Activated T-cell treated with anti-CD3 and anti-CD28 coated beads, Interleukin-2, amount 50 U/mL, for 24 hours (primary cell): ENCODE results near the gene CADM2.
"Not testable (repeated sequence)": the region's sequence is repeated elsewhere in the genome, so short reads cannot be mapped to it uniquely, and the experiment has no call there.

Experiments used
- DNase-seq: peaks from one replicate; pipeline ENCODE4 v3.0.0-alpha.2; 2020
- H3K27ac Mint-ChIP-seq: 2 replicates; pipeline ENCODE4 v1.8.0; 2020; ENCODE audit warnings: mild to moderate bottlenecking, mixed read lengths
- H3K27me3 Mint-ChIP-seq: 2 replicates; pipeline ENCODE4 v1.8.0; 2020; ENCODE audit warnings: mixed read lengths
- H3K36me3 Mint-ChIP-seq: 2 replicates; pipeline ENCODE4 v1.8.0; 2020; ENCODE audit warnings: low read depth, mixed read lengths
- H3K4me1 Mint-ChIP-seq: 2 replicates; pipeline ENCODE4 v1.8.0; 2020; ENCODE audit warnings: low read depth, mixed read lengths
- H3K4me3 Mint-ChIP-seq: 2 replicates; pipeline ENCODE4 v1.8.0; 2020; ENCODE audit warnings: mild to moderate bottlenecking, moderate library complexity, mixed read lengths
- H3K9me3 Mint-ChIP-seq: 2 replicates; pipeline ENCODE4 v1.8.0; 2020; ENCODE audit warnings: mixed read lengths

The CADM2 gene

DNA sequence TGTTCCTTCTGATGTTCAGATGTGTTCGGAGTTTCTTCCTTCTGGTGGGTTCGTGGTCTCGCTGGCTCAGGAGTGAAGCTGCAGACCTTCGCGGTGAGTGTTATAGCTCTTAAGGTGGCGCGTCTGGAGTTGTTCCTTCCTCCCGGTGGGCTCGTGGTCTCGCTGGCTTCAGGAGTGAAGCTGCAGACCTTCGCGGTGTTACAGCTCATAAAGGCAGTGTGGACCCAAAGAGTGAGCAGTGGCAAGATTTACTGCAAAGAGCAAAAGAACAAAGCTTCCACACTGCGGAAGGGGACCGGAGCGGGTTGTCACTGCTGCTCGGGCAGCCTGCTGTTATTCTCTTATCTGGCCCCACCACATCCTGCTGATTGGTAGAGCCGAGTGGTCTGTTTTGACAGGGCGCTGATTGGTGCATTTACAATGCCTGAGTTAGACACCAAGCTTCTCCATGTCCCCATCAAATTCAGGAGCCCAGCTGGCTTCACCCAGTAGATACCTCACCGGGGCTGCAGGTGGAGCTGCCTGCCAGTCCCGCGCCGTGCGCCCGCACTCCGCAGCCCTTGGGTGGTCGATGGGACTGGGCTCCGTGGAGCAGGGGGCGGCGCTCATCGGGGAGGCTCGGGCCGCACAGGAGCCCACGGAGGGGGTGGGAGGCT lies 545.5 kb downstream of the CADM2 start:
- H3K27me3 Mint-ChIP-seq, H3K4me1 Mint-ChIP-seq, H3K9me3 Mint-ChIP-seq, H3K36me3 Mint-ChIP-seq: not testable (repeated sequence)
- peak overlapping the region; percentile 38 for H3K27ac Mint-ChIP-seq
- peak; percentile 33 for DNase-seq
- peak overlapping the region; percentile 70 for H3K4me3 Mint-ChIP-seq

DNA sequence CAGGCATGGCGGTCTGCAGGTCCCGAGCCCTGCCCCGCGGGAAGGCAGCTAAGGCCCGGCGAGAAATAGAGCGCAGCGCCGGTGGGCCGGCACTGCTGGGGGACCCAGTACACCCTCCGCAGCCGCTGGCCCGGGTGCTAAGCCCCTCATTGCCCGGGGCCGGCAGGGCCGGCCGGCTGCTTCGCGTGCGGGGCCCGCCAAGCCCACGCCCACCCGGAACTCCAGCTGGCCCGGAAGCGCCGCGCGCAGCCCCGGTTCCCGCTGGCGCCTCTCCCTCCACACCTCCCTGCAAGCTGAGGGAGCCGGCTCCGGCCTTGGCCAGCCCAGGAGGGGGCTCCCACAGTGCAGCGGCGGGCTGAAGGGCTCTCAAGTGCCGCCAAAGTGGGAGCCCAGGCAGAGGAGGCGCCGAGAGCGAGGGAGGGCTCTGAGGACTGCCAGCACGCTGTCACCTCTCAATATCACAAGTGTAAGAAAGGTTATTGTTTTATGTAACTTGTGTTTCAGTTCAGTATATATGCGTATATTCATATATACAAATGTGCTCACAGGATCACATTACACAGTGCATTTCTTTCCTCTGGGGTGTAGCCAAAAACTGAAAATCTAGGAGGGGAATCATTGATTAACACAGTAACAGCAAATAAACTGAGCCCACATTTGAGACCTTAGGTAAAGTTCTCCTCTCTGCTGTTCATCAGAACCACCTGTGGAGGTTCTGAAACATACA lies 546.2 kb downstream of the CADM2 start:
- not testable (repeated sequence) for H3K27me3 Mint-ChIP-seq, H3K4me1 Mint-ChIP-seq

DNA sequence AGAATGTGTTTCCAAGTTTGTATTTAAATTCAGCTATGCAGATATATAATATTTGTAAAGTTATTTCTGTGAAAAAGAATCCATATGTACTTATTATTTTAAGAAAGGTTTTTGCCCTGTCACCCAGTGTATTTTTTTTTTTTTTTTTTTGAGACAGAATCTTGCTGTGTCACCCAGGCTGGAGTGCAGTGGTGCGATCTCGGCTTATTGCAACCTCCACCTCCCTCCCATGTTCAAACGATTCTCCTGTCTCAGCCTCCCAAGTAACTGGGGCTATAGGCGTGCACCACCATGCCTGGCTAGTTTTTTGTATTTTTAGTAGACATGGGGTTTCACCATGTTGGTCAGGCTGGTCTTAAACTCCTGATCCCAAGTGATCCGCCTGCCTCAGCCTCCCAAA lies 548.3 kb downstream of the CADM2 start:
- not testable (repeated sequence) for H3K27me3 Mint-ChIP-seq

More for the DNA sequence above, 546.2 kb downstream of the CADM2 start:
- DNase-seq, H3K36me3 Mint-ChIP-seq, H3K9me3 Mint-ChIP-seq, H3K27ac Mint-ChIP-seq: not testable (repeated sequence)
- peak overlapping the region; percentile 70 for H3K4me3 Mint-ChIP-seq

DNA sequence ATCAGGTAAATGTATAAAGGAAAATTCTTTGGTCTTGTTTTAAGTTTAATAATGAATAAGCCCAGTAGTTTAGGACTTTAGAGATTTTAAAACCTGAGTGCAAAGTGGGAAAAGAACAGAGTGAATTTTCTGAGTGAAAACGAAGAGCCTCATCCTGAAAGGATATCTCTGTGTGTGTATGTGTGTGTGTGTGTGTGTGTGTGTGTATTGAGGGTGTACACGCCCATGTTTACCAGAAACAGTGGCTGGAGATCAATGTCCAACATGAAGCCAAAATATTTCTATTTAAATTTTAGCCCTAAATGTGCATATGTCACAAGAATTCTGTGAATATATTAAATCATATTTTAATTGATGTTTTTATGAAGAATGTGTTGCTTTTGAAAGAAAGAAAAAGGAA lies 549.9 kb downstream of the CADM2 start:
- DNase-seq, result no peak
- Mint-ChIP-seq H3K36me3 (no peaks in the 10 kb centered on the region), H3K9me3 (peaks cover 4% of the 10 kb centered on the region), H3K27me3 (no peaks in the 10 kb centered on the region), H3K27ac (no peak overlapping the region), H3K4me1 (no peaks in the 10 kb centered on the region), H3K4me3 (no peak overlapping the region)

More for the DNA sequence above, 548.3 kb downstream of the CADM2 start:
- not testable (repeated sequence) for DNase-seq, H3K4me1 Mint-ChIP-seq, H3K27ac Mint-ChIP-seq, H3K36me3 Mint-ChIP-seq, H3K4me3 Mint-ChIP-seq, H3K9me3 Mint-ChIP-seq

DNA sequence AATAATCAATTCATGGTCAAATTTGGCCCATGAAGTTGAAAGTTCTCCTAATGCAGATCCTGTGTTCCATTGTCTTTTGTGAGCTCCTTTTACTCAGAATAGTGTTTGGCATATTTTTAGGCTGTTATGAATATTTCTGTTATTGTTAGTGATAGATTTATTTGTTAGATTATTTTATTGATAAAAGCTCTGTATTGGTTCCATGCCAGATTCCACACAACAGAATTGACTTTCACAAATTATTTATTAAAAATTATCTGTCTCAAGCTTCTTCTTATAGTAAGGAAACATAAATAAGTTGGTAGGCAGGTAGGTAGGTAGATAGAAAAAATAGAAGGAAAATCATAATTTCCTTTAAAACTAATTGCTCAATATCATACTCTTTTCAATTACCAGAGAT lies 557.4 kb downstream of the CADM2 start:
- Mint-ChIP-seq H3K27me3 (no peaks in the 10 kb centered on the region), H3K36me3 (no peaks in the 10 kb centered on the region), H3K27ac (no peak overlapping the region), H3K4me3 (no peak overlapping the region), H3K4me1 (no peaks in the 10 kb centered on the region), H3K9me3 (peaks cover 2% of the 10 kb centered on the region)
- DNase-seq, result no peak

DNA sequence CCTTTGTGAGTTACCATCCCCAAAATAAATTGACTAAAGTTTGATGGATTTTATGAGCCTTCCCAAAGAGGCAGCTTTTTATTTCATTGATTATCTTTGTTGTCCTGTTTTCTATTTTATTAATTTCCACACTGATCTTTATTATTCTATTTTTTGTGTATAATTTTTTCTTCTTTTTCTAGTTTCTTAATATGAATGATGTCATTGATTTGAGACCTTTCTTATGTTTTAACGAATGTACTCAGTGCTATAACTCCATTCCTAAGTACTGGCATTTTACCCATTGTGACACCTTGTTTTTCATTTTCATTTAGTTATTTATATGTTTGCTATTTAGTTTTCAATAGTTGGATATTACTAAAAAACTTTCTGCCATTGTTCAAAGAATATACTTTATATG lies 565.3 kb downstream of the CADM2 start:
- DNase-seq, result no peak
- Mint-ChIP-seq H3K4me3 (no peak overlapping the region), H3K4me1 (no peaks in the 10 kb centered on the region), H3K27me3 (no peaks in the 10 kb centered on the region), H3K27ac (no peak overlapping the region), H3K9me3 (peaks cover 3% of the 10 kb centered on the region), H3K36me3 (no peaks in the 10 kb centered on the region)

DNA sequence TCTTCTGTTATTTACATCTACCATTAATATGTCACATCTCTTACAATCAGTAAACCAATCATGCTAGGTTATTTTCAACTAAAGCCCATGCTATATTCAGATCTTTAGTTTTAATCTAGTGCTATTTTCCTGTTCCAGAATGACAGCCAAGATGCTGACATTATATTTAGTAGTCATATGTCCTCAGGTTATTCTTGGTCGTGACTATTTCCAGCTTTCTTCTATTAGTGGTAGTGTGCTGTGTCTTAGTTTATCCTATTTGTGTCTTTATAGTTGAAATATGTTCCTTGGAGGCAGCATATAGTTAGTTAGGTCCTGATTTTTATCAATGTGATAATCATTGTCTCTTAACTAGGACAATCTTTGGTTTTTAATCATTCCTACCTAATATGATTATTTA lies 566.5 kb downstream of the CADM2 start:
- H3K27me3 Mint-ChIP-seq, result no peaks in the 10 kb centered on the region
- no peak overlapping the region for H3K27ac Mint-ChIP-seq
- H3K4me3 Mint-ChIP-seq, result no peak overlapping the region
- H3K36me3 Mint-ChIP-seq, result no peaks in the 10 kb centered on the region
- H3K4me1 Mint-ChIP-seq, result no peaks in the 10 kb centered on the region
- peaks cover 3% of the 10 kb centered on the region for H3K9me3 Mint-ChIP-seq
- DNase-seq, result no peak

DNA sequence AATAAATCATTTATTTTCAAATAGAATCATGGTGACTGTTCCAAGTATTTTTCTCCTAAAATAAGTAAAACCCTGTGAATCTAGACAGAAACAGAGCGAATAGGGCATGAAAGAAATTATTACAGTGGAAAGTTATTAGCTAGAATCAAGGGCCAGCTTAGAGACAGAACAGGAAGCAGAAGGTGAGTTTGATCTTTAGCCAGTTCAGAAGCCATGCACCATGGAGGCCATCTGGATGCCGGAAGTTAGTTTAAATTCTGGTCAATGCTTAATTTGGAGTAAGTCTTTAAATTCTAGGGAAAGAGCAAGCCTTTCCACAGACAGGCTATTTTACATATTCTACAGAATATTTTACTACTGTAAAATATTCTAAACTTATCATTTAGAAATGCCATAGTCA lies 574.8 kb downstream of the CADM2 start:
- Mint-ChIP-seq H3K4me3 (no peak overlapping the region), H3K27ac (no peak overlapping the region), H3K4me1 (no peaks in the 10 kb centered on the region), H3K27me3 (no peaks in the 10 kb centered on the region), H3K36me3 (no peaks in the 10 kb centered on the region), H3K9me3 (peaks cover 6% of the 10 kb centered on the region)
- no peak for DNase-seq

DNA sequence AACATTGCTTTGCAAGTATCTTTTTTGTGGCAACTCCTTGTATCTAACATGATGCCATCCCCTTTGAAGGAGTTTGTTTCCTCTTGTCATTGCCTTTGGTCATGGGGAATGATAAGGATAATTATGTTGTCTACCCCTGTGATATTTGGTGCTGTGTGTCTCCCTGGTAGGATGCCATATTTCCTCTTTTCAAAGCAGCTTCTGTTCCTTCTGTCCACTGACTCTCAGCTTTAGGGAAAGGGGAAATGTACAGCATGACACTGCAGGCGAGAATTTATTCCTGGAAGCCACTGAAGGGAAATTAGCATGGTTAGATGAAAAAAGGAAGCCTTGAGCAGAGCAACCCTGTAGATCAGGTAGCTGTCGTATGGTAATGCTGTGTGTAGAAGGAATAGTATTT lies 576.7 kb downstream of the CADM2 start:
- Mint-ChIP-seq H3K27ac (no peak overlapping the region), H3K4me3 (no peak overlapping the region), H3K27me3 (no peaks in the 10 kb centered on the region), H3K4me1 (no peaks in the 10 kb centered on the region), H3K9me3 (peaks cover 6% of the 10 kb centered on the region), H3K36me3 (no peaks in the 10 kb centered on the region)
- no peak for DNase-seq

DNA sequence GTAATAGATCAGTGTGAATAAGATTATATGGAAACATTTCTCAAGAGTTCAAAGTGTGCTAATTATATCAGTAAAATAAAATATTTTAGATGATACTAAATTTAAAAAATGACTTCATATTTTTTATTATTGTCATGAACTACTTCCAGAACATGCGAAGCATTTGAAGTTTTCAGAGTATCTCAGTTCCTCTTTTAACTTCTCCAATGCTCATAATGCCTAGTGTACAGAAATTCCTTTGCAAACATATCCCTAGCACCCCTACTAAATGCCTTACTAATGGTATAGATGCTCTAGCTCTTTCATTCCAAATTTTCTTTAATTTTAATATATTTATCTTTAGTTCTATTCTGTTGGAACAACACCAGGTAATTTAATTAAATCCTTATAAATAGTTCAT lies 580.4 kb downstream of the CADM2 start:
- DNase-seq, result no peak
- no peak overlapping the region for H3K4me3 Mint-ChIP-seq
- H3K36me3 Mint-ChIP-seq, result no peaks in the 10 kb centered on the region
- H3K27ac Mint-ChIP-seq, result no peak overlapping the region
- H3K9me3 Mint-ChIP-seq, result no peaks in the 10 kb centered on the region
- no peaks in the 10 kb centered on the region for H3K27me3 Mint-ChIP-seq
- no peaks in the 10 kb centered on the region for H3K4me1 Mint-ChIP-seq

DNA sequence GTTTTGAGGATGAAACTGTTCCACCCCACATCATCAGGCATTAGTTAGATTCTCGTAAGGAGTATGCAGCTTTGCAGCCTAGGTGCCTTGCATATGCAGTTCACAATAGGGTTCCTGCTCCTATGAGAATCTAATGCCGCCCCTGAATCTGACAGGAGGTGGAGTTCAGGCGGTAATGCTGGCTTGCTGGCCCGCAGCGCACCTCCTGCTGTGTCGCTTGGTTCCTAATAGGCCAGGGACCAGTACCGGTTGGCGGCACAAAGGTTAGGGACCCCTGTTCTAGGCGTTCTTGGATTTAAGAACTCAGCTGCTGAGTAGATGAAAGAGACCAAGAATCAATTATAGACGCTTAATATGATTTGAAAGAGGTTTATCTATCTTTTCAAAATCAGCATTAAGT lies 595.4 kb downstream of the CADM2 start:
- Mint-ChIP-seq H3K4me3 (no peak overlapping the region), H3K4me1 (no peaks in the 10 kb centered on the region), H3K27ac (no peak overlapping the region), H3K36me3 (no peaks in the 10 kb centered on the region), H3K9me3 (peaks cover 2% of the 10 kb centered on the region), H3K27me3 (no peaks in the 10 kb centered on the region)
- DNase-seq, result no peak

DNA sequence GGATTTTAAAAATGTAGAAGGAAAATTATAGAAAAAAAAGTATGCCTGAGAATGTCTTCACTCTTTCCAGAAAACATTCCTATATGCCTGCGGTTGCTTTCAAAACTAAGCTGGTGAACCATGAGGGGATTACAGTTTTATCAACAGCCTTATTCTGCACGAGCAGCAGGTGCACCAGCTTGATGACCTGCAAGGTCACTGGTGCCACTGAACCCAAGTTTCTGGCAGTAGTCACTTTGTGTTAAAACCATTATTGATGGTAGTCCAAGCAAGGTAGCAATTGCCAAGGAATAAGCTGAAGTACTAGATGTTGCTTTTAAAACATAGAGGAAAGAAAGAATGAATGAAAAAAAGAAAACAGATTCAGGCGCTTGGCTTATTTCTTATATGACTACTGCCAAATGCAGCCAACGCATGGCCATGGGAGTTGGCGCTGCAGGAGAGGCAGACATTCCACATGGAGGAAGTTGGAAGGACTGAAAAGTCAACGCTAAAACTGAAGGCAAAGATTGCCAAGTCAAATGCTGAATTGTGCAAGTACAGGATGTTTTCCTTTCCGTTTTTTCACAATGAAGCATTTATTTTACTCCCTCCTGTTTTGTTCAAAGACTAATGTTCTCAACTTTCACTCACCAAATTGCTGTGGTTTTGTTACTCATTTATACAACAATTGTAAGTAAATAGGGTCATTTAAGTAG lies 601.4 kb downstream of the CADM2 start:
- Mint-ChIP-seq H3K9me3 (no peaks in the 10 kb centered on the region), H3K4me3 (no peak overlapping the region), H3K36me3 (no peaks in the 10 kb centered on the region), H3K27me3 (no peaks in the 10 kb centered on the region), H3K27ac (no peak overlapping the region), H3K4me1 (no peaks in the 10 kb centered on the region)
- no peak for DNase-seq

DNA sequence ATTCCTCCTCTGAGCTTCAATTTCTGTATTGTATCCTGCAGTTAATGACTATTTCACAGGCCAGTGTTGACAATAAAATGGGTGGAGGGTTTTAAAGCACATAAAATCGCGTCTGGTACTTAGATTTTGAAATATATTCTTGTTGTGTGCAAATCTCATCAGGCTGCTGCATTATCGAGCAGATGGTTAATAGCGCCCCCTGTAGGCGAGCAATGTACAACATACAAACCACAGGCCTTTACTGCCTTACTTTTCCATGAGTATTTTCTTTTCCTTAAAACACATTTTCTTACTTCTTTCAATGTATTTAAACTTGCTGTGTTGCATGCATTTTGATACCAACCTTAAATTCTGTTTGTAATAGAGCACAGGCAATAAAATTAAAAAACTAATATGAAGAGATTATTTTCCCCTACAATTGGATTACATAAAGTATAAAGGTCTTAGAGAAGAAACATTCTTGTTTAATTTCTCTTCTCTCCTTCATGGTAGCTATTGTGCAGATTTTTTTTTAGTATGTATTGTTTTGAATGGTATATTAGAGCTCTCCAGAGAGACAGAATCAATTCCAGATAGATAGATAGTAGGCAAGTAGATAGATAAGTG lies 608.4 kb downstream of the CADM2 start:
- Mint-ChIP-seq H3K9me3 (no peaks in the 10 kb centered on the region), H3K4me1 (no peaks in the 10 kb centered on the region), H3K27ac (no peak overlapping the region), H3K27me3 (no peaks in the 10 kb centered on the region), H3K36me3 (no peaks in the 10 kb centered on the region), H3K4me3 (no peak overlapping the region)
- DNase-seq, result no peak

DNA sequence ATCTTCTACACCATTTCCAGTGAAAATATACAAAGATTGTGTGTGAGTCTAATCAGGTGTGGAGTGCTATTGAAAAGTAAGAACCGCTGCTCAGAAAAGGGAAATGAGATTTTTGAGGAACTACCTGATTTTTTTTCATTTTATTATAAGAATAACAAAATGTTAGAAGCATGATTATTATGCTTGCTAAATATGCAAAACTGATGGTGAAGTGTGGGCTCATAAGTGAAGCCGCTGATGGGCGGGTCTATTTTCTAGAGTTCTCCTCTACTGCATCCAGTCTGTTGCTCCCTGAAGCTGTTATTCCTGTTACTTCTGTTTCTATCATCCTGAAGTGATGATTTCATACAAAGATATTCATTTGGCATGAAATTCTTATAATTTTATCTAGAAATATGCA lies 612.0 kb downstream of the CADM2 start:
- DNase-seq, result no peak

DNA sequence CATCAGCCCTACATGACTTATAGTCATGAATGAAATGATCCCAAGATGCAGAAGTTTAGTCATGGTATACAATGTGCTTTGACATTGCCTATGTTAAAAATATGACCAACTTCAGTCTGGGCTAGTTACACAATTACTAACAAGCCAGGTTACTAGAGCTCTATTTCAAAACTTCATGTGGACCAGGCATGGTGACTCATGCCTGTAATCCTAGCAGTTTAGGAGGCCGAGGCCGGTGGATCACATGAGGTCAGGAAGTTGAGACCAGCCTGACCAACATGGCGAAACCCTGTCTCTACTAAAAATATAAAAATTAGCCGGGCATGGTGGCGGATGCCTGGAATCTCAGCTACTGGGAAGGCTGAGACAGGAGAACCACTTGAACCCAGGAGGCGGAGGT lies 613.0 kb downstream of the CADM2 start:
- H3K4me1 Mint-ChIP-seq, result no peaks in the 10 kb centered on the region
- H3K36me3 Mint-ChIP-seq, result no peaks in the 10 kb centered on the region
- H3K27ac Mint-ChIP-seq, result no peak overlapping the region
- H3K9me3 Mint-ChIP-seq, result no peaks in the 10 kb centered on the region
- no peak overlapping the region for H3K4me3 Mint-ChIP-seq
- no peaks in the 10 kb centered on the region for H3K27me3 Mint-ChIP-seq
- no peak for DNase-seq

More for the DNA sequence above, 612.0 kb downstream of the CADM2 start:
- Mint-ChIP-seq H3K27me3 (no peaks in the 10 kb centered on the region), H3K4me3 (no peak overlapping the region), H3K9me3 (no peaks in the 10 kb centered on the region), H3K36me3 (no peaks in the 10 kb centered on the region), H3K27ac (no peak overlapping the region), H3K4me1 (no peaks in the 10 kb centered on the region)
